Measurements from ENCODE around the gene GCAT. TPM values are rescaled to one million over a fixed set of nuclear protein-coding genes. Genes with fewer than 3 reads are reported as not detected.

GCAT gene
- total and polyA plus RNA-seq, 2 of the 13 experiments (the other 11 are each of a cell fraction or from before 2014, with no cell fraction given): 28.0 to 50.3 TPM

DNA sequence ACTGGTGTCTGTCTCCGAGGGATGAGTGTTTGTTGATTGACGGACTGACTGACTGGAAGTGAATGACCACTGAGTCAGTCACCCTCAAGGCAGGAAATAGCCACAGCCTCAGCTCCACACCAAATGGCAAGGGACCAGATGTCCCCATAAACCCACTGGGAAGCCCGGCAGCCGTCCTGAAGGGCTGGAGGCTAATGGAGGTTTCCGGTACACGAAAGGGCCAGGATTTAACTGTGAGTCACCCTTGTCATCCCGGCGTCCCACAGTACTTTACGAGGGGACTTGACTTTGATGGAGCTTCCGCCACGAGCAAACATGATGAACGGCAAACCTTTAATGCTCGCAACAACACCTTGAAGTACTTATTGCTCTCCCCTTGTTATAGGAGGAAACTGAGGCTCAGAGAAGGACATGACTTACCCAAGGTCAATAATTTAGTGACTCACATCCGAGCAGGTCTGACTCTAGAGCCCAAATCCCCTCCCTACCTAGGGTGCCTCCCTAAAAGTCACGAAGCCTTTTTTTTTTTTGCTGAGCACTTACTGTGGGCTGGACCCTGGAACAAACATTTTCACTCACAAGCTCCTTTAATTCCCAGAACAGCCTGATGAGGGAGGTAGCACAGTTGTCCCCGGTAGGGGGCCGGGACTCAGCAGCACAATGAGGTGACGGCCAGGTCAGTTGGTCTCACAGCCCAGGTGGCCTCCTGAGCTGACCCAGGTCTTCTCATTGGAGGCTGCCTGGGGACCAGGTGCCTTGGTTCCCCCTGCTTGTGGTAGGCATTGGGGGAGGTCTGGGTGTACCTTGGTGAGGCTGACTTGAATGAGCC is 25.2 kb upstream of the GCAT start (continued):
- TF ChIP-seq ZNF318 (CRISPR knock-in tag; IDR thresholded peaks at IDR 0.05) (no peak), ZC3H13 (CRISPR knock-in tag; IDR thresholded peaks at IDR 0.05) (no peak), FOSL2 (CRISPR knock-in tag; IDR thresholded peaks at IDR 0.05) (peak; percentile 82), ZSCAN29 (CRISPR knock-in tag; conservative IDR thresholded peaks at IDR 0.05) (no peak), ERF (CRISPR knock-in tag; IDR thresholded peaks at IDR 0.05) (peak; percentile 42; the same call in 1 of the 2 replicates), RARA (CRISPR knock-in tag; IDR thresholded peaks at IDR 0.05) (0 out of 2 replicates have a peak, but pooled peaks have one; percentile 12), ZSCAN12 (CRISPR knock-in tag; IDR thresholded peaks at IDR 0.05) (no peak), MYC (CRISPR knock-in tag; IDR thresholded peaks at IDR 0.05; ENCODE audit: borderline replicate concordance) (peak; percentile 13; the same call in 1 of the 2 replicates), NCOA5 (CRISPR knock-in tag; IDR thresholded peaks at IDR 0.05) (no peak), ZNF160 (CRISPR knock-in tag; IDR thresholded peaks at IDR 0.05) (no peak), STAG1 (CRISPR knock-in tag; IDR thresholded peaks at IDR 0.05) (peak; percentile 22; the same call in 1 of the 2 replicates), ZKSCAN8 (CRISPR knock-in tag; IDR thresholded peaks at IDR 0.05; ENCODE audit: borderline replicate concordance) (no peak), KLF15 (CRISPR knock-in tag; IDR thresholded peaks at IDR 0.05; ENCODE audit: borderline replicate concordance) (no peak), NR2F2 (IDR thresholded peaks at IDR 0.05; ENCODE audit: borderline replicate concordance, low read depth) (no peak), ZNF224 (CRISPR knock-in tag; IDR thresholded peaks at IDR 0.05) (no peak), ZNF589 (CRISPR knock-in tag; conservative IDR thresholded peaks at IDR 0.05) (no peak)
- TF ChIP-seq, protein P1, sequence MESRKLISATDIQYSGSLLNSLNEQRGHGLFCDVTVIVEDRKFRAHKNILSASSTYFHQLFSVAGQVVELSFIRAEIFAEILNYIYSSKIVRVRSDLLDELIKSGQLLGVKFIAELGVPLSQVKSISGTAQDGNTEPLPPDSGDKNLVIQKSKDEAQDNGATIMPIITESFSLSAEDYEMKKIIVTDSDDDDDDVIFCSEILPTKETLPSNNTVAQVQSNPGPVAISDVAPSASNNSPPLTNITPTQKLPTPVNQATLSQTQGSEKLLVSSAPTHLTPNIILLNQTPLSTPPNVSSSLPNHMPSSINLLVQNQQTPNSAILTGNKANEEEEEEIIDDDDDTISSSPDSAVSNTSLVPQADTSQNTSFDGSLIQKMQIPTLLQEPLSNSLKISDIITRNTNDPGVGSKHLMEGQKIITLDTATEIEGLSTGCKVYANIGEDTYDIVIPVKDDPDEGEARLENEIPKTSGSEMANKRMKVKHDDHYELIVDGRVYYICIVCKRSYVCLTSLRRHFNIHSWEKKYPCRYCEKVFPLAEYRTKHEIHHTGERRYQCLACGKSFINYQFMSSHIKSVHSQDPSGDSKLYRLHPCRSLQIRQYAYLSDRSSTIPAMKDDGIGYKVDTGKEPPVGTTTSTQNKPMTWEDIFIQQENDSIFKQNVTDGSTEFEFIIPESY (CRISPR knock-in tag; IDR thresholded peaks at IDR 0.05): no peak
- TF ChIP-seq, protein P2, sequence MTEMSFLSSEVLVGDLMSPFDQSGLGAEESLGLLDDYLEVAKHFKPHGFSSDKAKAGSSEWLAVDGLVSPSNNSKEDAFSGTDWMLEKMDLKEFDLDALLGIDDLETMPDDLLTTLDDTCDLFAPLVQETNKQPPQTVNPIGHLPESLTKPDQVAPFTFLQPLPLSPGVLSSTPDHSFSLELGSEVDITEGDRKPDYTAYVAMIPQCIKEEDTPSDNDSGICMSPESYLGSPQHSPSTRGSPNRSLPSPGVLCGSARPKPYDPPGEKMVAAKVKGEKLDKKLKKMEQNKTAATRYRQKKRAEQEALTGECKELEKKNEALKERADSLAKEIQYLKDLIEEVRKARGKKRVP (CRISPR knock-in tag; IDR thresholded peaks at IDR 0.05): no peak
